Activated CD4-positive, alpha-beta T cell treated with anti-CD3 and anti-CD28 coated beads, Interleukin-2, amount 50 U/mL, for 4 hours (primary cell): ENCODE results near the gene GNB5.
A peak's percentile ranks its signal among the peaks of the same experiment; 100 is the strongest.
"Not testable (repeated sequence)": the region's sequence is repeated elsewhere in the genome, so short reads cannot be mapped to it uniquely, and the experiment has no call there.

Source experiments
- DNase-seq, 2 experiments: peaks; one replicate each; pipeline ENCODE4 v3.0.0-alpha.2; 2020

Gene GNB5

GRCh38 chr15:52191207-52191606 lies at the start of gene GNB5:
Gene GNB5, minus strand, starts transcription at chr15:52191392. Its CDS starts 6,716 bp downstream, at chr15:52184676.
- DNase-seq: no peak

- DNase-seq: no peak
Measured at GRCh38 chr15:52240166-52240565, 49.0 kb upstream of the GNB5 start.

- not testable (repeated sequence) for DNase-seq
Measured at GRCh38 chr15:52238989-52239525, 47.9 kb upstream of the GNB5 start.

- DNase-seq: no peak
Measured at GRCh38 chr15:52238149-52238548, 47.0 kb upstream of the GNB5 start.

- no peak for DNase-seq
Measured at GRCh38 chr15:52236013-52236412, 44.8 kb upstream of the GNB5 start.

- peak in 1 of 2 experiments; percentile 17 for DNase-seq
Measured at GRCh38 chr15:52234596-52235541, 43.7 kb upstream of the GNB5 start.

GRCh38 chr15:52233405-52233804 lies 42.2 kb upstream of the GNB5 start:
- no peak for DNase-seq

GRCh38 chr15:52232327-52232726 lies 41.1 kb upstream of the GNB5 start:
- no peak for DNase-seq

- no peak for DNase-seq
Measured at GRCh38 chr15:52230073-52230472, 38.9 kb upstream of the GNB5 start.

- no peak for DNase-seq
Measured at GRCh38 chr15:52228921-52229320, 37.7 kb upstream of the GNB5 start.

- DNase-seq: peak; percentile 60 to 61
Measured at GRCh38 chr15:52227456-52227855, 36.3 kb upstream of the GNB5 start.

GRCh38 chr15:52225230-52225629 lies 34.0 kb upstream of the GNB5 start:
- no peak for DNase-seq

GRCh38 chr15:52224211-52224610 lies 33.0 kb upstream of the GNB5 start:
- no peak for DNase-seq

- DNase-seq: no peak
Measured at GRCh38 chr15:52221730-52222129, 30.5 kb upstream of the GNB5 start.

- DNase-seq: no peak
Measured at GRCh38 chr15:52220937-52221660, 29.9 kb upstream of the GNB5 start.

GRCh38 chr15:52220251-52220650 lies 29.1 kb upstream of the GNB5 start:
- no peak for DNase-seq

GRCh38 chr15:52218816-52219215 lies 27.6 kb upstream of the GNB5 start:
- DNase-seq: no peak

GRCh38 chr15:52218371-52218770 lies 27.2 kb upstream of the GNB5 start:
- no peak for DNase-seq

- peak in 1 of 2 experiments; percentile 14 for DNase-seq
Measured at GRCh38 chr15:52217186-52217585, 26.0 kb upstream of the GNB5 start.

- no peak for DNase-seq
Measured at GRCh38 chr15:52214553-52214952, 23.4 kb upstream of the GNB5 start.

GRCh38 chr15:52213206-52213605 lies 22.0 kb upstream of the GNB5 start:
- DNase-seq: no peak

GRCh38 chr15:52208306-52208946 lies 17.2 kb upstream of the GNB5 start:
- DNase-seq: peak; percentile 63 to 76

GRCh38 chr15:52207191-52207590 lies 16.0 kb upstream of the GNB5 start:
- DNase-seq: no peak
